H1 (cell line): ENCODE measurements around the gene CS.

Experiments
- JUND ChIP-seq: IDR thresholded peaks from 2 replicates; pipeline ENCODE4 v1.6.1; 2011; ENCODE audit warnings: mild to moderate bottlenecking, improper control_type of control experiment, low read length
- PHF8 ChIP-seq: fragments of 200-600 bp; sonication (generic); conservative IDR thresholded peaks from 2 replicates; pipeline ENCODE4 v1.7.1; 2012; ENCODE audit warnings: low read depth, mild to moderate bottlenecking, inconsistent platforms, low read length, moderate library complexity
- POLR2AphosphoS5 ChIP-seq: IDR thresholded peaks from 2 replicates; pipeline ENCODE4 v1.6.1; 2011; ENCODE audit warnings: low read depth, low read length
- RAD21 ChIP-seq, 2 experiments: IDR thresholded peaks in 1 of 2; conservative IDR thresholded peaks in 1 of 2; 2 replicates each; pipeline ENCODE4 v1.6.1; 2011; ENCODE audit warnings: low read depth in 2 of 2, low read length in 2 of 2, improper control_type of control experiment in 1 of 2, inconsistent platforms in 1 of 2, mild to moderate bottlenecking in 1 of 2, moderate library complexity in 1 of 2
- SAP30 ChIP-seq: fragments of 300-600 bp; sonication (generic); IDR thresholded peaks from 2 replicates; pipeline ENCODE4 v1.7.1; 2012; ENCODE audit warnings: low read length, moderate library complexity, mild to moderate bottlenecking, inconsistent platforms; ENCODE audit not compliant: insufficient read depth, insufficient replicate concordance
- SIN3A ChIP-seq, 2 experiments: IDR thresholded peaks in 1 of 2; conservative IDR thresholded peaks in 1 of 2; 2 replicates each; pipeline ENCODE4 v1.6.1; 2011 to 2012; ENCODE audit warnings: low read length in 2 of 2, improper control_type of control experiment in 1 of 2, low read depth in 1 of 2, mild to moderate bottlenecking in 1 of 2
- SP1 ChIP-seq: IDR thresholded peaks from 2 replicates; pipeline ENCODE4 v1.6.1; 2011; ENCODE audit warnings: low read depth, low read length
- TAF1 ChIP-seq: IDR thresholded peaks from 2 replicates; pipeline ENCODE4 v1.6.1; 2011; ENCODE audit warnings: mild to moderate bottlenecking, low read depth, low read length
- TBP ChIP-seq: IDR thresholded peaks from 2 replicates; pipeline ENCODE4 v1.6.1; 2011; ENCODE audit warnings: low read depth, low read length, improper control_type of control experiment
- TCF12 ChIP-seq: IDR thresholded peaks from 2 replicates; pipeline ENCODE4 v1.6.1; 2011; ENCODE audit warnings: low read depth, mild to moderate bottlenecking, low read length
- ZNF274 ChIP-seq: IDR thresholded peaks from 2 replicates; pipeline ENCODE4 v1.7.0; 2012; ENCODE audit warnings: low read length, borderline replicate concordance; ENCODE audit errors: extremely low read depth
- TF ChIP-seq, protein P1 (sequence below), 3 experiments: IDR thresholded peaks; 1 replicate in 2 of 3; 2 replicates in 1 of 3; pipeline versions ENCODE4 v1.5.1 to v1.6.1; 2011; ENCODE audit warnings: low read length in 3 of 3, mild to moderate bottlenecking in 3 of 3, inconsistent platforms in 2 of 3, low read depth in 1 of 3, moderate library complexity in 1 of 3; ENCODE audit not compliant: insufficient read depth in 1 of 3; ENCODE audit errors: control extremely low read depth in 1 of 3
- TF ChIP-seq, protein P2 (sequence below): IDR thresholded peaks from 2 replicates; pipeline ENCODE4 v1.6.1; 2012; ENCODE audit warnings: low read length, inconsistent platforms

DNA sequence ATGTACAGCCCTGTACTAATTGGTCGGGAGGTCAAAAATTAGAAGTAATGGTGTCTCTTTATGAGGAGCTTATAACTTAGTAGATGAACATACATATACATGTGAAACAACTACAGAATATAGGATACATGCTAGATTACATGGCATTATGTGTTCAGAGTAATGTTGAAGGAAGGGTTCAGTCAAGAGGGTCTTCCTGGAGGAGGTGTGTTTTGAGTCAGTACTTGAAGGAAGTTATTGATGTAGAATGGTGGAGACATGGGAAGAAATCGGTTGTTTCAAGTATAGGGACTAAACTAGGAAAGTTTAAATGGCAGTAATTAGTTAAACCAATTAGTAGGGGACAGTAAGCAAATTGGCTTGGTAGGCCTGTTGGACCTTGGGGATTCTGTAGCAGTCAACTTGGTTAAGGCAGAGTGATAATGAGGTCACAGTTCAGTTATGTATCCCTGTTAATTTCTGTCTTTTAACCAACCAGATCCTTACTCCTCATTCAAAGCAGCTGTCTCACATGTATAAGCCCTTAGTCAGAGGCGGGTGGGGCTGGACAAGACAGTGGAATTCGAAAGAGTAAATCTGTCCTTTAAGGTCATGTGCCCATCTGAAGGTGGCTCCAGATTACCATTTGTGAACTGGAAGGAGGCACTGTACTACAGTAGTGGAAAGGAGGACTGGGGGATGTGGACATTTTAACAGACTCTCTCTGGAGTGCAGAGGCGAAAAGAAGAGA lies 38.5 kb downstream of the CS start:
- TF ChIP-seq RAD21 (IDR thresholded peaks at IDR 0.05 in 1 of 2, conservative IDR thresholded peaks at IDR 0.05 in 1 of 2; ENCODE audit: low read depth in 2 of 2, low read length in 2 of 2) (no peak), TBP (no peak), POLR2AphosphoS5 (no peak), ZNF274 (no peak), TAF1 (no peak), JUND (no peak), SP1 (no peak), TCF12 (no peak), SAP30 (no peak), SIN3A (conservative IDR thresholded peaks at IDR 0.05 in 1 of 2, IDR thresholded peaks at IDR 0.05 in 1 of 2; ENCODE audit: low read depth in 1 of 2, low read length in 2 of 2) (no peak), PHF8 (no peak)
- TF ChIP-seq, protein P1, sequence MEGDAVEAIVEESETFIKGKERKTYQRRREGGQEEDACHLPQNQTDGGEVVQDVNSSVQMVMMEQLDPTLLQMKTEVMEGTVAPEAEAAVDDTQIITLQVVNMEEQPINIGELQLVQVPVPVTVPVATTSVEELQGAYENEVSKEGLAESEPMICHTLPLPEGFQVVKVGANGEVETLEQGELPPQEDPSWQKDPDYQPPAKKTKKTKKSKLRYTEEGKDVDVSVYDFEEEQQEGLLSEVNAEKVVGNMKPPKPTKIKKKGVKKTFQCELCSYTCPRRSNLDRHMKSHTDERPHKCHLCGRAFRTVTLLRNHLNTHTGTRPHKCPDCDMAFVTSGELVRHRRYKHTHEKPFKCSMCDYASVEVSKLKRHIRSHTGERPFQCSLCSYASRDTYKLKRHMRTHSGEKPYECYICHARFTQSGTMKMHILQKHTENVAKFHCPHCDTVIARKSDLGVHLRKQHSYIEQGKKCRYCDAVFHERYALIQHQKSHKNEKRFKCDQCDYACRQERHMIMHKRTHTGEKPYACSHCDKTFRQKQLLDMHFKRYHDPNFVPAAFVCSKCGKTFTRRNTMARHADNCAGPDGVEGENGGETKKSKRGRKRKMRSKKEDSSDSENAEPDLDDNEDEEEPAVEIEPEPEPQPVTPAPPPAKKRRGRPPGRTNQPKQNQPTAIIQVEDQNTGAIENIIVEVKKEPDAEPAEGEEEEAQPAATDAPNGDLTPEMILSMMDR (IDR thresholded peaks at IDR 0.05; ENCODE audit: control extremely low read depth in 1 of 3, insufficient read depth in 1 of 3, low read depth in 1 of 3, low read length in 3 of 3) = no peak
- TF ChIP-seq, protein P2, sequence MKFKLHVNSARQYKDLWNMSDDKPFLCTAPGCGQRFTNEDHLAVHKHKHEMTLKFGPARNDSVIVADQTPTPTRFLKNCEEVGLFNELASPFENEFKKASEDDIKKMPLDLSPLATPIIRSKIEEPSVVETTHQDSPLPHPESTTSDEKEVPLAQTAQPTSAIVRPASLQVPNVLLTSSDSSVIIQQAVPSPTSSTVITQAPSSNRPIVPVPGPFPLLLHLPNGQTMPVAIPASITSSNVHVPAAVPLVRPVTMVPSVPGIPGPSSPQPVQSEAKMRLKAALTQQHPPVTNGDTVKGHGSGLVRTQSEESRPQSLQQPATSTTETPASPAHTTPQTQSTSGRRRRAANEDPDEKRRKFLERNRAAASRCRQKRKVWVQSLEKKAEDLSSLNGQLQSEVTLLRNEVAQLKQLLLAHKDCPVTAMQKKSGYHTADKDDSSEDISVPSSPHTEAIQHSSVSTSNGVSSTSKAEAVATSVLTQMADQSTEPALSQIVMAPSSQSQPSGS = no peak
